PC-3 (cell line): ENCODE measurements around the gene LNX1. TPM values are rescaled to one million over a fixed set of nuclear protein-coding genes. Genes with fewer than 3 reads are reported as not detected.

ENCODE experiments used
- ATAC-seq: fragments of 200-7000 bp; cut with Tn5 transposase; 2 replicates; pipeline ENCODE4 v1.9.1; 2020; ENCODE audit warnings: mild to moderate bottlenecking, moderate library complexity
- BruUV-seq: library from RNA; stranded (reverse); fragments of 400-500 nt; replicated peaks from 2 replicates; lab custom pipeline; 2021; lab: Mats Ljungman, UMichigan
- CTCF ChIA-PET: fragments of 300-600 bp; sonication (Branson Sonifier 250); formaldehyde crosslinking; loops from one replicate; lab custom pipeline; 2022; ENCODE audit warnings: antibody characterized with exemption; lab: Charles Lee
- POLR2A ChIA-PET: fragments of 300-600 bp; sonication (Branson Sonifier 250); formaldehyde crosslinking; loops from one replicate; lab custom pipeline; 2022; ENCODE audit warnings: antibody characterized with exemption; ENCODE audit not compliant: unreplicated experiment; lab: Charles Lee
- DNase-seq: peaks from one replicate; pipeline ENCODE4 v3.0.0-alpha.2; 2015
- H2AFZ ChIP-seq: fragments of 300-600 bp; sonication (generic); 2 replicates; pipeline ENCODE4 v1.6.0; 2016; ENCODE audit warnings: antibody characterized with exemption, low read length
- H3F3A ChIP-seq: fragments of 300-600 bp; sonication (generic); one replicate; pipeline ENCODE4 v1.6.0; 2017; ENCODE audit warnings: antibody characterized with exemption, low read length, control low read depth, mild to moderate bottlenecking; ENCODE audit not compliant: unreplicated experiment
- H3K27ac ChIP-seq: fragments of 300-600 bp; sonication (generic); 2 replicates; pipeline ENCODE4 v1.5.1; 2016; ENCODE audit warnings: mild to moderate bottlenecking, low read length
- H3K27me3 ChIP-seq: fragments of 300-600 bp; sonication (generic); 2 replicates; pipeline ENCODE4 v1.6.1; 2016; ENCODE audit warnings: low read length, mixed read lengths
- H3K36me3 ChIP-seq: fragments of 300-600 bp; sonication (generic); 2 replicates; pipeline ENCODE4 v1.6.1; 2016; ENCODE audit warnings: low read depth, mixed run types, low read length, mixed read lengths
- H3K4me1 ChIP-seq: fragments of 300-600 bp; sonication (generic); 2 replicates; pipeline ENCODE4 v1.5.1; 2016; ENCODE audit warnings: low read length; ENCODE audit not compliant: insufficient read depth
- H3K4me2 ChIP-seq: fragments of 300-600 bp; sonication (generic); 2 replicates; pipeline ENCODE4 v1.6.0; 2016; ENCODE audit warnings: low read length
- H3K4me3 ChIP-seq: fragments of 300-600 bp; sonication (generic); 2 replicates; pipeline ENCODE4 v1.5.1; 2016; ENCODE audit warnings: mild to moderate bottlenecking, low read length, mixed read lengths
- H3K79me2 ChIP-seq: fragments of 300-600 bp; sonication (generic); 2 replicates; pipeline ENCODE4 v1.6.1; 2017; ENCODE audit warnings: low read length, mixed read lengths
- H3K9ac ChIP-seq: fragments of 300-600 bp; sonication (generic); 2 replicates; pipeline ENCODE4 v1.6.0; 2016; ENCODE audit warnings: mild to moderate bottlenecking, low read length
- H3K9me2 ChIP-seq: fragments of 300-600 bp; sonication (generic); replicated peaks from 2 replicates; pipeline ENCODE4 v1.6.1; 2016; ENCODE audit warnings: mixed run types, low read length, mixed read lengths
- H3K9me3 ChIP-seq: fragments of 300-600 bp; sonication (generic); 2 replicates; pipeline ENCODE4 v1.6.1; 2016; ENCODE audit warnings: low read length, mixed read lengths
- H4K20me1 ChIP-seq: fragments of 300-600 bp; sonication (generic); 2 replicates; pipeline ENCODE4 v1.6.1; 2016; ENCODE audit warnings: low read length, mixed read lengths
- EZH2 ChIP-seq: fragments of 300-600 bp; sonication (generic); IDR thresholded peaks from one replicate; pipeline ENCODE4 v1.6.1; 2017; ENCODE audit warnings: antibody characterized with exemption, mild to moderate bottlenecking, low read length; ENCODE audit not compliant: unreplicated experiment
- EZH2phosphoT487 ChIP-seq: fragments of 300-600 bp; sonication (generic); IDR thresholded peaks from 2 replicates; pipeline ENCODE4 v1.6.1; 2018; ENCODE audit warnings: mild to moderate bottlenecking, antibody characterized with exemption, low read length, borderline replicate concordance
- intact Hi-C: fragments of 100-400 bp; cut with micrococcal nuclease; formaldehyde crosslinking; loops from 2 replicates; pipeline ENCODE4 v1.9.0; 2023
- total RNA-seq: library from RNA; depleted of rRNA; stranded (reverse); fragments of >200 nt; gene quantifications from 2 replicates; pipeline ENCODE4 v1.2.3, GENCODE V29; 2014
- TF ChIP-seq, protein P1 (sequence below): fragments of 300-600 bp; sonication (generic); conservative IDR thresholded peaks from 2 replicates; pipeline ENCODE4 v1.5.1; 2017; ENCODE audit warnings: antibody characterized with exemption, low read depth, mild to moderate bottlenecking, low read length

LNX1 gene
- total RNA-seq, 1 experiment from 2014 or later, result 2.8 TPM

DNA sequence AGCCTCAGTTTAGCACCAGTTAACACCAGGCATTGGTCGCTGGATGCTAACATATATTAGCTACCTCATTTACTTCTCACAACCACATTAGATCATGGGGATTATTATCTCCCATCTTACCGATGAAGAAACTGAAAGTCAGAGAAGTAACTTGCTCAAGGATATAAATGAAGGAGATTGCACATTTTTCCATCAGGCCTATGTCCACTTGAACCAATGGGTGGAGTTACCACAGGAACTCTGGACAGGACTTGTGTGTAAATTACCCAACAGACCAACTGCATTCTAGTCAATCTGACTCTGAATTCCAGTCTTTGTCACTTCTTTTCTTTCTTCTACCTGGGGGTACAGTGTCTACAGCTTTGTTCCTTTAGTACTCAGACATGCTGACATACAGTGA, 1.8 kb downstream of the LNX1 start:
- DNase-seq, result no peak
- no peak for ATAC-seq
- TF ChIP-seq EZH2phosphoT487, result no peak
- TF ChIP-seq, protein P1, sequence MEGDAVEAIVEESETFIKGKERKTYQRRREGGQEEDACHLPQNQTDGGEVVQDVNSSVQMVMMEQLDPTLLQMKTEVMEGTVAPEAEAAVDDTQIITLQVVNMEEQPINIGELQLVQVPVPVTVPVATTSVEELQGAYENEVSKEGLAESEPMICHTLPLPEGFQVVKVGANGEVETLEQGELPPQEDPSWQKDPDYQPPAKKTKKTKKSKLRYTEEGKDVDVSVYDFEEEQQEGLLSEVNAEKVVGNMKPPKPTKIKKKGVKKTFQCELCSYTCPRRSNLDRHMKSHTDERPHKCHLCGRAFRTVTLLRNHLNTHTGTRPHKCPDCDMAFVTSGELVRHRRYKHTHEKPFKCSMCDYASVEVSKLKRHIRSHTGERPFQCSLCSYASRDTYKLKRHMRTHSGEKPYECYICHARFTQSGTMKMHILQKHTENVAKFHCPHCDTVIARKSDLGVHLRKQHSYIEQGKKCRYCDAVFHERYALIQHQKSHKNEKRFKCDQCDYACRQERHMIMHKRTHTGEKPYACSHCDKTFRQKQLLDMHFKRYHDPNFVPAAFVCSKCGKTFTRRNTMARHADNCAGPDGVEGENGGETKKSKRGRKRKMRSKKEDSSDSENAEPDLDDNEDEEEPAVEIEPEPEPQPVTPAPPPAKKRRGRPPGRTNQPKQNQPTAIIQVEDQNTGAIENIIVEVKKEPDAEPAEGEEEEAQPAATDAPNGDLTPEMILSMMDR, result no peak
- TF ChIP-seq EZH2, result no peak
- H3K27me3 ChIP-seq, result no peaks in the 10 kb centered on the region
- H3K9ac ChIP-seq, result no peak overlapping the region
- no peaks in the 10 kb centered on the region for H4K20me1 ChIP-seq
- intact Hi-C loops, result no loop called here
- CTCF ChIA-PET, result no interaction called here
- H3K9me2 ChIP-seq, result no peaks in the 10 kb centered on the region
- no peaks in the 10 kb centered on the region for H3K9me3 ChIP-seq
- no peak overlapping the region for H3K4me3 ChIP-seq
- no peak overlapping the region for H2AFZ ChIP-seq
- H3K4me1 ChIP-seq, result peaks cover 27% of the 10 kb centered on the region
- no peaks in the 10 kb centered on the region for H3F3A ChIP-seq
- H3K27ac ChIP-seq, result no peak overlapping the region
- no peak overlapping the region for H3K4me2 ChIP-seq
- no peaks in the 10 kb centered on the region for H3K79me2 ChIP-seq
- no TSS peak for BruUV-seq
- POLR2A ChIA-PET, result no interaction called here
- no peaks in the 10 kb centered on the region for H3K36me3 ChIP-seq

DNA sequence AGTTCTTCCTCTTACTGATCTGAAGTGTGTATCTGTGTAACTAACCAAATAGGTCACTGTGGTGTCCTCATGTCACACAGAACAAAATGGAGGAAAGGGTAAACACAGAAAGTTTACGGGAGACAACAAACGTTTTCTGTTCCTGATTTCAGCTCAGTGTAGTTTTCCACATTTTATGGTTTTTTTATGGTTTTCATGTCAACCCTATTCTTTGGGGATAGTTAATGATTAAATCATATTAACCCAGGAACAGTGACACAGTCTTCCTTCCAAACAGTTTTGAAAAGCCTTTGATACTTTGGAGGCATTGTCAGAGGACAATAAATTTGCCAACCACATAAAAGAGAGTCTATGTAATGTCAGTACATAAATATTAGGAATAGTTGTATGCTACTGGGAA, 4.2 kb downstream of the LNX1 start:
- no TSS peak for BruUV-seq
- peaks cover 21% of the 10 kb centered on the region for H3K4me1 ChIP-seq
- H3K27me3 ChIP-seq, result no peaks in the 10 kb centered on the region
- CTCF ChIA-PET, result no interaction called here
- no peaks in the 10 kb centered on the region for H3K36me3 ChIP-seq
- H4K20me1 ChIP-seq, result no peaks in the 10 kb centered on the region
- TF ChIP-seq EZH2phosphoT487 (no peak), EZH2 (no peak)
- TF ChIP-seq, protein P1, result no peak
- DNase-seq (no peak), ATAC-seq (no peak)
- POLR2A ChIA-PET, result no interaction called here
- no peak overlapping the region for H3K4me3 ChIP-seq
- intact Hi-C loops, result no loop called here
- no peaks in the 10 kb centered on the region for H3K9me3 ChIP-seq
- no peak overlapping the region for H3K9ac ChIP-seq
- no peaks in the 10 kb centered on the region for H3F3A ChIP-seq
- H3K27ac ChIP-seq, result no peak overlapping the region
- H3K79me2 ChIP-seq, result no peaks in the 10 kb centered on the region
- no peaks in the 10 kb centered on the region for H3K9me2 ChIP-seq
- H3K4me2 ChIP-seq, result no peak overlapping the region
- H2AFZ ChIP-seq, result no peak overlapping the region

DNA sequence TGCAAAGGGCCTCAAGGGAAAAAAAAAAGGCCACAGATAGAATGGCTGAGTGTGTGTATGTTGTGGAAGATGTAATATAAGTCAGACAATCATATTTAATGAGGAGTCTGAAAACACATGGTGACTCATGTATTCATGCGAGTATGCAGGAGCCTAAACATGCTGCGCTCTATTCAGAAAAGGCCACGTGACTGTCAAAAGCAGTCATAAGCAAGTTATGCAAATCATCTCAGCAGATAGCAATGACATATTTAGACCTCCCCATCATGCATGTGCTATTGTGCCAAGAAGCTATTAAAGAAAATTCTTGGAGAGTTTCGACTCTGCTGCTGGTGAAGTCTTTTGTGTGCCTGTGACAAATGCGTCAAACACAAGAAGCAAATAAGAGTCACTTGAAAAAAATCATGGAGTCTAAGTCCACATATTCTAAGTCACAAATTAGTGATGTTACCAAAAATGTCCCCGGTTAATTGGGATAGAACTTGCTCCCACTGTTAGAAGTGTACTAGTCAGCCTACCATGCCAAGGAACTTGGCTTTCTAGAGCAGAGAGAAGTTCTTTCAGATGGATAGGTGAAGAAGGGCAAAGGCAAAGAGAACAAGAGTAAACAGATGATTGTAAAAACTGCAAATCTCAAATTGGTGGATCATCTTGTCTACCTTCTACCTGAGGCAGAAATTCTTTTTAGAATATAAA, 5.0 kb downstream of the LNX1 start:
- Histone ChIP-seq H3F3A (no peaks in the 10 kb centered on the region), H3K9ac (no peak overlapping the region), H3K4me3 (no peak overlapping the region), H3K4me2 (no peak overlapping the region), H3K36me3 (no peaks in the 10 kb centered on the region), H3K4me1 (peaks cover 14% of the 10 kb centered on the region), H3K27me3 (no peaks in the 10 kb centered on the region), H2AFZ (no peak overlapping the region), H3K79me2 (no peaks in the 10 kb centered on the region), H3K9me3 (no peaks in the 10 kb centered on the region), H4K20me1 (no peaks in the 10 kb centered on the region), H3K9me2 (no peaks in the 10 kb centered on the region), H3K27ac (no peak overlapping the region)
- no peak for TF ChIP-seq EZH2phosphoT487
- TF ChIP-seq EZH2, result no peak
- TF ChIP-seq, protein P1, result no peak
- intact Hi-C loops, result no loop called here
- no TSS peak for BruUV-seq
- peak; percentile 71 for DNase-seq
- ChIA-PET POLR2A (no interaction called here), CTCF (no interaction called here)
- peak; percentile 92 for ATAC-seq
